MG63 (cell line): ENCODE results near the gene INPP5D. TPM values are rescaled to one million over a fixed set of nuclear protein-coding genes. Genes with fewer than 3 reads are reported as not detected.

ENCODE experiments used
- DNase-seq: peaks from one replicate; pipeline ENCODE4 v3.0.0-alpha.2; 2020
- H3K27me3 ChIP-seq: fragments of 250-450 bp; sonication (Bioruptor Pico); 2 replicates; pipeline ENCODE4 v1.5.1; 2020; ENCODE audit warnings: mild to moderate bottlenecking, moderate library complexity
- H3K36me3 ChIP-seq: fragments of 250-450 bp; sonication (Bioruptor Pico); 2 replicates; pipeline ENCODE4 v1.5.1; 2020; ENCODE audit warnings: mild to moderate bottlenecking, moderate library complexity
- H3K4me3 ChIP-seq: fragments of 250-450 bp; sonication (Bioruptor Pico); 2 replicates; pipeline ENCODE4 v1.5.1; 2020; ENCODE audit warnings: mild to moderate bottlenecking, moderate library complexity
- H3K9me3 ChIP-seq: fragments of 250-450 bp; sonication (Bioruptor Pico); 2 replicates; pipeline ENCODE4 v1.5.1; 2020; ENCODE audit warnings: mild to moderate bottlenecking, moderate library complexity
- total RNA-seq: library from RNA; depleted of rRNA; stranded (reverse); fragments of >200 nt; shearing (Covaris generic); gene quantifications from 2 replicates; pipeline ENCODE4 v1.2.3, GENCODE V29; 2014; ENCODE audit warnings: low replicate concordance

The INPP5D gene
- total RNA-seq, 1 experiment from 2014 or later: not detected

DNA sequence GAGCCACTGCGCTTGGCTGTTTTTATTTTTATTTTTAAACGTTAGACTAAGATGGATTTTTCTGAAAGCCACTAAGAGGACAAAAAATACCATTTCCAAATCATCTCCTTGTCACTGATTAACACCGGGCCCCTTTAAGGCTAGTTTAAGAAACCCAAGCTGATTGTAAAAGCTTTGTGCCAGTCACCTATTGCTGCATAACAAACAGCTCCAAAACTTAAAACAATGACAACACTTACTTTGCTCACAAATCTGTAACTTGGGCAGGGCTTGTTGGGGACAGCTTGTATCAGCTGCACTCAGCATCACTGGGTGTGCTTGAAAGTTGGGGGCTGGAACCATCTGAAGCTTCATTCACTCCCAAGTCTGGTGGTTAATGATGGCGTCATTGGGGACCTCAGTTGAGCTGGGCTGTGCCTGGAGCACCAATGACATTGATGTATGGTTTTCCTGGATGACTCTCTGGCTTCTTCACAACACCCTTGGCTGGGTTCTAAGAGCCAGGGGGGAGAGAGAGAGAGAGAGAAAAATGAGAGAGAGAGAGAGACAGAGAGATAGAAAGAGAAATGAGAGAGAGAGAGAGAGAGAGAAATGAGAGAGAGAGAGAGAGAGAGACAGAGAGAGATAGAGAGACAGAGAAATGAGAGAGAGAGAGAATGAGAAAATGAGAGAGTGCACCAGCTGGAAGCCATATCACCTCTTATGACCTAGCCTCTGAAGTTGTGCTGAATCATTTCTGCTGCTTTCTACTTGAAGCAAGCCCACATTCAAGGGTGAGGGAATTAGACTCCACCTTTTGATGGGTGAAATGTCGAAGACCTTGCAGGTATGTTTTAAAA is 165.3 kb downstream of the INPP5D start:
- Histone ChIP-seq H3K36me3 (no peaks in the 10 kb centered on the region), H3K27me3 (no peaks in the 10 kb centered on the region), H3K4me3 (no peak overlapping the region), H3K9me3 (peaks cover 2% of the 10 kb centered on the region; the same call in 1 of the 2 replicates)
- DNase-seq: no peak

DNA sequence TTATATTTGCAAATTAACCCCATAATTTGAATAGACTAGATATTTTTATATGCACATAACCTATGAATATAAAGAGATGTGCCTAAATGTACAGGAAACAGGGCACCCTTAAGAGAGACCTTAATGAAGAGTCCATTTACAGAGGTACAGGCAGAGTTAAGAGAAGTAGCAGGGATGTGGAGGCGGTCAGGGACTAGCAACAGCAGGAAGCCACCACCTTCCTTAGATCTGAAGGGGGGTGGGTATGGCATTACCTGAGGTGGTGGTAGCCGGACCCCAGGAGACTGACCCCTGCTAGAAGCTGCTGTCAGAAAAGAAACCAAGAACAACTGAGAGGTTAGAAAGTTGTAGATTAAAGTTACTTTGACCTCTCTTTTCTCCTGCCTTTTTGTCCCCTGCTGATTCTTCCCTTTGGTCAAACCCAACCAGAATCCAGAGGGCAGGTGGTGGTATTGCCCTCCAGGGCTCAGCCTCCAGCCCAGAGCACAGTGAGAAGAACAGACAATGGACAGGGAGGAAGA is 166.4 kb downstream of the INPP5D start:
- no peak for DNase-seq

DNA sequence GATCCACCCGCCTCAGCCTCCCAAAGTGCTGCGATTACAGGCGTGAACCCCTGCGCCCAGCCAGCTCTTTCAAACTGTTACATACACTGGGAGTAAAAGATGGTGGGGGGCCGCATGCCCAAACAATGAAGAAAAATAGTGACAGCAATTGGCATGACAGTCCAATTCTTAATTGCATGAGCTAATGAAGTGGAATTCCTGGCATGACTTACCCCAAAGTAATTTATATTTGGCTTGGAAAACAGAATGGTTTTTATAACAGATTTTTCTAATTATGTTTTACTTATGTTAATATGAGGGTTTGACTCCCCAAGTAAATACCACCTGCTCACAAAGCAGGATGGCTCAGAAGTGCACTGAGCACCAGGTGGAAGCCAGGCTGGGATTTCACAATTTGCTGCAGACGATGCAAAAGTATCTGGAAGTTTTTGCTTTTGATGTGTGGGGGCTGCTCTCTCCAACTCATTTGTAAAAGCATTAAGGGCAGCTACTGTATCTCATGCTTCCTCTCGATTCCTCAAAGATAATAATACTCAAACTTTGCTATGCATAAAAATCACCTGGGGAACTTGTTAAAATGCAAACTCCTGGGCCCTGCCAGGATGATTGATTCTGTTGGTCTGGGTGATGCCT is 167.3 kb downstream of the INPP5D start:
- Histone ChIP-seq H3K27me3 (no peaks in the 10 kb centered on the region), H3K9me3 (peaks cover 2% of the 10 kb centered on the region; the same call in 1 of the 2 replicates), H3K36me3 (no peaks in the 10 kb centered on the region), H3K4me3 (no peak overlapping the region)
- DNase-seq: no peak

More for the DNA sequence above, 166.4 kb downstream of the INPP5D start:
- no peak overlapping the region for H3K4me3 ChIP-seq
- no peaks in the 10 kb centered on the region for H3K36me3 ChIP-seq
- no peaks in the 10 kb centered on the region for H3K27me3 ChIP-seq
- H3K9me3 ChIP-seq: peaks cover 2% of the 10 kb centered on the region; the same call in 1 of the 2 replicates

DNA sequence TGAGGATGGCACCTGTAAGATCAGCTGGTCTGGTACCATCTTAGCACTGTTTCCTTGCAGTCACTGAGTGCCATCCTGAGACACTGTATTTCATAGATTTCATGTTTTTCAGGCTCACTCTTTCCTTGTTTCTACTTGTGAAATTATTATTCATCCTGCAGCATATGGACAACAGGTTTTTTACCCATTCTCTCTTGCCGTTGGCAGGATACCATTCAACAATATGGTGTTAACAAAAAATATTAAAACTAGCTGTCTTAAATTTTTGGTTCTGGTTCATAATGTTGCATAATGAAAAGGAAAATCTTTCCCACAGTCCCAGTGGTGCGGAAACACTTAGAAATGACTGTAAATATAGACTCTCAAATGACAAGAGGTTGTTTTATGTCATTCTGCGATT is 168.2 kb downstream of the INPP5D start:
- H3K27me3 ChIP-seq: no peaks in the 10 kb centered on the region
- H3K9me3 ChIP-seq: peaks cover 2% of the 10 kb centered on the region; the same call in 1 of the 2 replicates
- no peak overlapping the region for H3K4me3 ChIP-seq
- no peaks in the 10 kb centered on the region for H3K36me3 ChIP-seq
- no peak for DNase-seq

DNA sequence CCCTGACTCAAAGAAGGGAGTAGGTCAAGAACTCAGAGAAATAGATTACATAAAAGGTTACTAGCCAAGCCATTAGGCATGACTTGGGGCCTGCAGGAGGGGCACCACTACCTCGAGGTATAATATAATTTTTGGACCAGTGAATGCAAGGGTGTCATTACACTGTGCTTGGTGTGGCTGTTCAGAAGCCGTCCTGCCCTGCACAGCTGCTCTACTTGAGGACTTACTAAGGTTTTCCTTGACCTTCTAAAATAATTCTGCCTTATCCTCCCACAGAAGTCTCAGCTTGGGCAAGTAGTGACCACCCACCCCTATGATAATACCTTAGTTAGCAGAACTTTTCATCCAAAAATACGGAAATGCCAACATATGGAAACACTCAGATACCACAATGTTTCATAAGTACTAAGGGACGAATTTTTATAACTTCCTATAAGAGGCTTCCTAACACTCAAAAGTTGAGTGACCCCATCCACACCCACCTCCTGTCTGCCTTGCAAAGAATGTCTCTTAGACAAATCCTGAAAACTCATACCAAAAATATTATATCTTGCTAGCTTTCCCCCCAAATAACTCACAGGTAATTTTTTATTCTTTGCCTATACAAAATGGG is 173.6 kb downstream of the INPP5D start:
- Histone ChIP-seq H3K4me3 (no peak overlapping the region), H3K36me3 (no peaks in the 10 kb centered on the region), H3K27me3 (no peaks in the 10 kb centered on the region), H3K9me3 (no peaks in the 10 kb centered on the region)
- DNase-seq: no peak

DNA sequence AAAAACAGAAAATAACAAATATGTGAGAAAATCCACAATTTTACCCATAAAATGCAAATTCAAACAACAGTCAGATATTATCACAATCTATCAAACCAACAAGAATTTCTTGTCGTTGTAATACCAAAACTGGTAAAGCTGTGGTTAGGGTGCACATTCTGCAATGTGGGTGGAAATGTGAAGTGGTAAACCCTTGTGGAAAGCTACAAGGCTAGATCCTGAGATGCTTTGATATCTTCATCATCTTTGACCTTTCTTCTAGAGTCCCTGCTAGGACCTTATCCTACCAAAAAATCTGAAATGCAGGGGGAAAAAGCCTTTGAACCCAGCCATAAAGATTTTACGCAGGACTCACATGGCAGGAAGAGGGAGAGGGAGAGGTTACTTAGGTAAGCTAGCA is 174.1 kb downstream of the INPP5D start:
- H3K4me3 ChIP-seq: no peak overlapping the region
- no peaks in the 10 kb centered on the region for H3K27me3 ChIP-seq
- DNase-seq: no peak
- H3K36me3 ChIP-seq: no peaks in the 10 kb centered on the region
- no peaks in the 10 kb centered on the region for H3K9me3 ChIP-seq

DNA sequence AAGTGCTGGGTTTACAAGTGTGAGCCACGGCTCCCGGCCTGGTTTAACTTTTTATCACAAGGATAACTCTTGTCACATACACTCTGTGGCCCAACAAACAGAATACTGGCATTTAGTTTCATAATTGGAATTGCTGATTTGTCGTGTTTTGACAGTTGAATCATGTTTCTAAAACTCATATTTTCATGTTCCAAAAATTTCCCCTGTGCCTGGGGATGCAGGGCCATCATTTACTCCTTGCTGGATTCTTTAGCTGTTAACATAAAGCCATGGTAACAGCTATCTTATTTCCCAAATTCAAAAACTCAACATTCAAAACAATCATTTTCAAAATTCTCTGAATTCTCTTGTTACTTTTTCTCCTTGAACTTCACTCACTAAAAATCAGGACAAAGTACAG is 174.9 kb downstream of the INPP5D start:
- DNase-seq: no peak
- no peak overlapping the region for H3K4me3 ChIP-seq
- H3K36me3 ChIP-seq: no peaks in the 10 kb centered on the region
- no peaks in the 10 kb centered on the region for H3K9me3 ChIP-seq
- no peaks in the 10 kb centered on the region for H3K27me3 ChIP-seq

DNA sequence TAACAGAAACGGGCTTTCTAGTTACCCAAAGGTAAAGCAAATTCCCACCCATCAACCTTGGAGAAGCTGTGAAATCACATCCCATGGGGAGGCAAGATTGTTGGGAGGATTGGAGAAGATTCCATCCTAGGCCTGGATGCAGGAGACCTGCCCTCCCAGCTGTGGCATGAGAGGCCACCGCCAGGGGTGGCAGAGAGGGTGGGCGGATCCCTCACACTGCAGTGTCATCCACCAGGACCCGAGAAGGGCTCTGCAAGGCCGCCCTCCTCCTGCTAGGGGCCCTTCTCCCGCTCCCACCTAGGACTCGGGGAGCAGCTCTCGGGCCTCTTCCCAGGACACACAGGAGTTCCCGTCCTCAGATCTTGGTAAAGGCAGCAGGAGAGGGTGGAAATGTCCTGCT is 175.8 kb downstream of the INPP5D start:
- no peak overlapping the region for H3K4me3 ChIP-seq
- no peaks in the 10 kb centered on the region for H3K27me3 ChIP-seq
- H3K36me3 ChIP-seq: no peaks in the 10 kb centered on the region
- no peak for DNase-seq
- H3K9me3 ChIP-seq: no peaks in the 10 kb centered on the region

DNA sequence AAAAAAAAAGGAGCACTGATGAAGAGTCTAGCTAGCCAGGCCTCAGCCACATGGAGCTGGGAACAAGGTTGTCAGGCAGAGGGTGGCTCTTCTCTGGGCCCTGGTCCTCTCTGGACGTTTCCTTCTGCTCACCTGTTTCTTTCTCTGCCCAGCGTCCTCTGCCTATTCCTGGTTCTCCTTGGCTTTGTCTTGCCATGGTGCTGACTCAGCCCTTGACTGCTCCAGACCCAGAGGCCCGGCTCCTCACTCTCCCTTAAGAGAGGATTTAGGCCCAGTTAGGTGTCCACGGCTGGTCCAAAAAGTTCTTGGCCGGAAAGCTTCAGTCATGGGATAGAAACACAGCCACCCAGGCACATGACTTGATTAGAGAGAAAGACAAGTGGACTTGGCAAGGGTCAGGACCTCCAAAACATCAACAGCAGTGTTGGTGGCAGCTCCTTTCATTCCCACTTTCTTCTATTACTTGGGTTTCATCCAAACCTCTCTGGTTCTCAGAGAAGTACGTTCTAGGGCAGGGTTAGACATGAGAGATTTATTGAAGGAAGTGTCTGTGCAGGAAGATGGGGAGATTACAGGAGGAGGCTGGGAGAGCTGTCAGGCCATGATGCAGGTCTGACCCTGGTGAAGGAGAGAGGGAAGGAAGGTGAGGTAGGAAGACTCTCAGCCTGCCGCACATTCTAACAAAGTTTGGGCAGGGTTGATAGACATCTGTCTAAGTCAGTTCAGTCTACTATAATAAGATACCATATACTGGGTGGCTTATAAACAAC is 176.9 kb downstream of the INPP5D start:
- no peaks in the 10 kb centered on the region for H3K36me3 ChIP-seq
- H3K9me3 ChIP-seq: no peaks in the 10 kb centered on the region

DNA sequence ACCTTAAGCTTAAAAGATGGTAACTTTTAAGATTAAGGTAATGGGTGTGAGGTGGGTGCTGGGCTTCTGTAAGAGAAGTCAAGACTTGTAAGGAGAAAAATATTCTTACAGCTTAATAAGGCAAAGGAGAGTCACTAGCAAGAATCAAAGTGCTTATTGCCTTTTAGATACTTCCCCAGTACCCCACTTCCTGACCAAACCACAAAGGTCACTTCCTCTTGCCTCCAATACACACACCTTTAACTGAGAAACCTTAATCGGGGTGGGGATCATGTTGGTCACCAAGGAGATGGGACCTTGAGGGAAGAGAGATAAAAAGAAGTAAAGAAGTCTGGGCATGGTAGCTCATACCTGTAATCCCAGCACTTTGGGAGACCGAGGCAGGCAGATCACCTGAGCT is 180.8 kb downstream of the INPP5D start:
- DNase-seq: no peak
- Histone ChIP-seq H3K27me3 (no peaks in the 10 kb centered on the region), H3K9me3 (no peaks in the 10 kb centered on the region), H3K36me3 (no peaks in the 10 kb centered on the region), H3K4me3 (no peak overlapping the region)

More for the DNA sequence above, 176.9 kb downstream of the INPP5D start:
- no peak for DNase-seq
- Histone ChIP-seq H3K27me3 (no peaks in the 10 kb centered on the region), H3K4me3 (no peak overlapping the region)

DNA sequence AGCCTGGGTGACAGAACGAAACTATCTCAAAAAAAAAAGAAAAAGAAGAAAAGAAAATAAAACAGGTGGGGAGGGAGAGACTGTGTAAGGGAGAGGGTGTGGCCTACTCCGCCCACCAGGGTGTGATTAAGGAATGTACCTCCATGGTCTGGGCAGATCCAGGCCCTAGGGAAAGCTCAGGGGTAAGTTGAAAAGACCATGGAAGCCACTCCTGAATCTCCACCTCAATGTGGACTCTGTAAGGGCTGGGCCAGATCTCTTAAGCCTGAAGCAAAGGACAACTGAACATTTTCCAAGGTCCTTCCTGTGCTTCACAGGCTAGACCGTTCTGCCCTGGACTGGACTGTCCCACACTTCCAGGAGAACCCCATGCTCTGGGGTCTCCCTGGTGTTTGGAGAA is 181.7 kb downstream of the INPP5D start:
- H3K9me3 ChIP-seq: no peaks in the 10 kb centered on the region
- no peaks in the 10 kb centered on the region for H3K27me3 ChIP-seq
- DNase-seq: no peak
- no peaks in the 10 kb centered on the region for H3K36me3 ChIP-seq
- H3K4me3 ChIP-seq: no peak overlapping the region

DNA sequence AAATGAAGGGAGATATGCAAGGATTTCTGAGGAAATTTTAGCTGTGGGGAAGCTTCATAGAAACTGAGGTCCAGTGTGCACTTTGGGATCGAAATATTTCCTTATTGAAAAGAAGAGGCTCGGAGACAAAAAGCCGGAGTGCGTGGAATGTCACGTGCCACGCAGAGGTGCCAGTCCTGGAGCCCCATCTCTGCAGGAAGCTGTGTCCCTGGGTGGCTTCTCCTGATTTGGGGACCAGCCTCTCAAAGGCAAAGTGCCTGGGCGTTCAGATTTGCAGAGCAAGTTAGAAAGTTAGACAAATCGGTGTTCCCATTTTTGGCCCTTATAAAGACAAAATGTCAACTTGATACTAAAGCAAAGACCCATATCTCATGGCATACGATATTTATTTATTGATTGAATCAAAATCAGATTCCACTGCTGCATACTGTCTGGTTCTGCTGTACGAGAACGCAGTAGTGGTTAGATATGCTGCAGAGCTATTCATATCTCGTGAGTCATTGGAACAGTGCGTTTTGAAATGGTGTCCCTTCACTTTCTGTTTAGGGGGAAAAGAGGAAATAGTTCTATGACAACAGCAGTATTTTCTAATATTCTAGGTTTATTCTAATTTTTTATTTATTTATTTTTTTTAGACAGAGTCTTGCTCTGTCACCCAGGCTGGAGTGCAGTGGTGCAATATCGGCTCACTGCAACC is 182.2 kb downstream of the INPP5D start:
- DNase-seq: no peak

DNA sequence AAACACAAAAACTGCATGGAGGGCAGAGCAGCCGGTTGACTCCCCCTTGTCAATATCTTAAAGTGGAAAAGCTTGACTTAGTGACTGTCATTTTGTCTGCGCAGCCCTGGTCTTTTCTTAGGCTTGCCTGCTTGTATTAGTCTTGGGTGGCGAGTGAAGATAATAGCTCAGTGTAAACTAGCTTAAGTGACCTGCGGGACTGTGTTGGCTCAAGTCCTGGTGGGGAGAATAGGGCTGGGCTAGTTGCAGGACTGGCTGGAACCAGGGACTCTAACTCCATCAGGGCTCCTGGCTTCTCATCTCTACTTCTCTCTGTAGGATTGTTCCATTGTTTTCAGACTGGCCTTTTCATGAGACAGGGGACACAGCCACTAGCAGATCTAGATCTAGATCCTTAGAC is 183.2 kb downstream of the INPP5D start:
- DNase-seq: no peak
- Histone ChIP-seq H3K36me3 (no peaks in the 10 kb centered on the region), H3K9me3 (no peaks in the 10 kb centered on the region), H3K4me3 (no peak overlapping the region), H3K27me3 (no peaks in the 10 kb centered on the region)

More for the DNA sequence above, 182.2 kb downstream of the INPP5D start:
- Histone ChIP-seq H3K27me3 (no peaks in the 10 kb centered on the region), H3K4me3 (no peak overlapping the region), H3K9me3 (no peaks in the 10 kb centered on the region), H3K36me3 (no peaks in the 10 kb centered on the region)

DNA sequence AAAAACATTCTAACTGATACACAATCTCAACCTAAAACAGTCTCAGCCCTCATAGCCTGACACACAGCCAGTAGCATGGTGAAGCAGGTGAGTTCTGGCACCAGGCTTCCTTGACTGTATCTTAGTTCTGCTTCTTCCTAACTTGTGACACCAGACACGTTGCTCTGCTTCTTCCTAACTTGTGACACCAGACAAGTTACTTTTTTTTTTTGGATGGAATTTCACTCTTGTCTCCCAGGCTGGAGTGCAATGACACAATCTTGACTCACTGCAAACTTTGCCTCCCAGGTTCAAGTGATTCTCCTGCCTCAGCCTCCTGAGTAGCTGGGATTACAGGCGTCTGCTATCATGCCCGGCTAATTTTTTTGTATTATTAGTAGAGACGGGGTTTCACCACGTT is 184.7 kb downstream of the INPP5D start:
- Histone ChIP-seq H3K4me3 (no peak overlapping the region), H3K27me3 (no peaks in the 10 kb centered on the region), H3K9me3 (no peaks in the 10 kb centered on the region), H3K36me3 (no peaks in the 10 kb centered on the region)
- no peak for DNase-seq

DNA sequence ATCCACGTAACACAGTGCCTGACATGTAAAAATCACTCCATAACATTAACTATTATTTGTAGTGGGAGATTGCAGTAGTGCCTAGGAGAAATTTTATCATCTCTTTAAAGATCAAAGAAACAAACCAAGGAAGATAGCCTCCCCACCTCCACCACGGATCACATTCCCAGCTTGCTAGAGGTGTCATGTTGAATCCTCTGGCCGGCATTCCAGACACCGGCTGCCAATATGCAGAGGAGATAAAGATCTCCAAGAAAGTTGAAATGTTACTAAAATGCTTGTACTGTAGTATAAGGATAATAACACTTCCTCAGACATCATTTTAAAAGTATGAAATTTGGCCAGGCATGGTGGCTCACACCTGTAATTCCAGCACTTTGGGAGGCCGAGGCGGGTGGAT is 185.3 kb downstream of the INPP5D start:
- no peaks in the 10 kb centered on the region for H3K9me3 ChIP-seq
- DNase-seq: no peak
- H3K36me3 ChIP-seq: no peaks in the 10 kb centered on the region
- no peaks in the 10 kb centered on the region for H3K27me3 ChIP-seq
- no peak overlapping the region for H3K4me3 ChIP-seq

DNA sequence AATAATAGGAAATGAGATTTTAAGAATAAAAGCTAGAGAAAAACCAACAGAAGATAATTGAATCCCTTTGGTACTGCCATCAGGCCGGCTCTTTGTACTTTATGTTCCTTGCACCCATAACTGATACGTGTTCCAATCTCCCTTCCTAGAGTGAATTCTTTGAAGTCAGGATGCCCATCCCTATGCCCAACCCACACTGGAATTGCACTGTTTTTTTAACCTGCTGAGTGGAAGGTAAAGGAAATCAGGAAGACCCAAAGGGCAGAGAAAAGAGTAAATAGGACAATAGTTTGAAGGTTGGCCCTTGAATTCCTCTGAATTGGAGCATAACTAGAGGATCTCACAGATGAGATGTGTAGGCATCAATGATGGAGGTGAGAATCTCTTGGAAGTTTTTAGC is 187.0 kb downstream of the INPP5D start:
- Histone ChIP-seq H3K36me3 (no peaks in the 10 kb centered on the region), H3K27me3 (no peaks in the 10 kb centered on the region), H3K9me3 (no peaks in the 10 kb centered on the region), H3K4me3 (no peak overlapping the region)
- DNase-seq: no peak
